ENCODE measurements around the gene ODC1. TPM values are rescaled to one million over a fixed set of nuclear protein-coding genes. Genes with fewer than 3 reads are reported as not detected.

ODC1 gene
- total RNA-seq, 1 experiment from 2014 or later: 231 TPM

- no peak for ATAC-seq
- H3K9me2 ChIP-seq (ENCODE audit: insufficient read depth): no peaks in the 10 kb centered on the region
- no peak overlapping the region for H2AFZ ChIP-seq (ENCODE audit: low read depth, low read length, poor library complexity, severe bottlenecking)
- peaks cover 4 to 20% of the 10 kb centered on the region in 2 experiments; a peak in 3 of 4 replicates for H3K4me1 ChIP-seq (ENCODE audit: control insufficient read depth in 1 of 2, insufficient read depth in 2 of 2, low read length in 2 of 2)
- CTCF ChIA-PET: no interaction called here
- H3K9me3 ChIP-seq (ENCODE audit: control insufficient read depth in 1 of 2, insufficient read depth in 1 of 2, low read depth in 1 of 2, low read length in 2 of 2): no peaks in the 10 kb centered on the region
- no peak overlapping the region for H3K4me2 ChIP-seq (ENCODE audit: low read length)
- H3K36me3 ChIP-seq (ENCODE audit: control insufficient read depth in 1 of 2, insufficient read depth in 2 of 2, low read length in 2 of 2): peaks cover 3 to 5% of the 10 kb centered on the region in 2 experiments; a peak in 1 of 4 replicates
- POLR2A ChIA-PET: no interaction called here
- H3K9ac ChIP-seq (ENCODE audit: low read length): no peak overlapping the region
- intact Hi-C loops (cut with micrococcal nuclease): no loop called here
- H3K27me3 ChIP-seq (ENCODE audit: insufficient read depth, low read length): no peaks in the 10 kb centered on the region
- TF ChIP-seq ZFX (IDR thresholded peaks at IDR 0.05) (no peak), SP1 (IDR thresholded peaks at IDR 0.05; ENCODE audit: low read depth) (no peak), SRF (IDR thresholded peaks at IDR 0.05; ENCODE audit: low read depth) (no peak), CTCF (IDR thresholded peaks at IDR 0.05 in 2 of 3, conservative IDR thresholded peaks at IDR 0.05 in 1 of 3; ENCODE audit: borderline replicate concordance in 1 of 3, insufficient read depth in 1 of 3, low read depth in 2 of 3, low read length in 2 of 3) (no peak), TCF7L2 (IDR thresholded peaks at IDR 0.05; ENCODE audit: borderline replicate concordance, extremely low read depth, insufficient read depth, insufficient read length) (no peak), CEBPB (IDR thresholded peaks at IDR 0.05; ENCODE audit: low read depth) (no peak), REST (IDR thresholded peaks at IDR 0.05; ENCODE audit: low read depth) (no peak), POLR2AphosphoS5 (IDR thresholded peaks at IDR 0.05; ENCODE audit: low read depth, low read length) (no peak; the same call in 1 of the 2 replicates), MAX (IDR thresholded peaks at IDR 0.05) (no peak), JUND (IDR thresholded peaks at IDR 0.05) (no peak), CBX3 (IDR thresholded peaks at IDR 0.05; ENCODE audit: low read depth) (no peak), EZH2phosphoT487 (IDR thresholded peaks at IDR 0.05; ENCODE audit: borderline replicate concordance) (no peak), YY1 (IDR thresholded peaks at IDR 0.05; ENCODE audit: extremely low read depth, insufficient replicate concordance, low read depth, low read length) (no peak), RAD21 (IDR thresholded peaks at IDR 0.05; ENCODE audit: low read depth) (no peak)
- no peak for DNase-seq (ENCODE audit: low read depth, low spot score)
- H3K4me3 ChIP-seq (replicated peaks in 1 of 2; ENCODE audit: low read depth in 1 of 2, low read length in 2 of 2): no peak overlapping the region
- H4K20me1 ChIP-seq (ENCODE audit: insufficient read depth): no peaks in the 10 kb centered on the region
- no TSS peak for BruUV-seq (replicated peaks)
- H3K27ac ChIP-seq (ENCODE audit: low read depth, low read length): no peak overlapping the region
- no peaks in the 10 kb centered on the region for H3K79me2 ChIP-seq (ENCODE audit: insufficient read depth, low read length)
- RAD21 ChIA-PET (ENCODE audit: low non-redundant PET in 1 of 2, low total read pairs in 2 of 2, uncharacterized antibody in 2 of 2, unreplicated experiment in 2 of 2): no interaction called here
Measured at GRCh38 chr2:10428355-10428754, 19.8 kb downstream of the ODC1 start.
